Liver (tissue), 9 donors: ENCODE measurements around the gene RIMBP2. TPM values are rescaled to one million over a fixed set of nuclear protein-coding genes. Genes with fewer than 3 reads are reported as not detected.

ENCODE experiments used
- DNase-seq: peaks from one replicate; pipeline ENCODE4 v3.0.0-alpha.2; 2017; ENCODE audit warnings: low spot score
- H3K27ac ChIP-seq, 2 donors: one replicate each; pipeline ENCODE4 v1.7.0; 2013; ENCODE audit warnings: inconsistent platforms in 2 of 2, low read length in 2 of 2, control low read depth in 1 of 2, low read depth in 1 of 2, mild to moderate bottlenecking in 1 of 2
- H3K27me3 ChIP-seq, 4 donors: one replicate each; pipeline versions ENCODE4 v1.6.1 to v1.7.0; 2013; ENCODE audit warnings: low read length in 3 of 4, inconsistent platforms in 1 of 4, mild to moderate bottlenecking in 1 of 4, moderate library complexity in 1 of 4; ENCODE audit not compliant: control insufficient read depth in 4 of 4, insufficient read depth in 4 of 4
- H3K36me3 ChIP-seq, 4 donors: one replicate each; pipeline versions ENCODE4 v1.6.1 to v1.7.0; 2013; ENCODE audit warnings: low read length in 3 of 4, mild to moderate bottlenecking in 3 of 4, low read depth in 1 of 4, moderate library complexity in 1 of 4; ENCODE audit not compliant: control insufficient read depth in 4 of 4, insufficient read depth in 3 of 4
- H3K4me1 ChIP-seq, 4 donors: one replicate each; pipeline versions ENCODE4 v1.6.1 to v1.7.0; 2013; ENCODE audit warnings: low read length in 3 of 4, mild to moderate bottlenecking in 3 of 4, moderate library complexity in 1 of 4; ENCODE audit not compliant: control insufficient read depth in 4 of 4, insufficient read depth in 4 of 4
- H3K4me3 ChIP-seq, 3 donors: one replicate each; pipeline versions ENCODE4 v1.6.1 to v1.7.0; 2013; ENCODE audit warnings: low read length in 3 of 3, control low read depth in 1 of 3, low read depth in 1 of 3, mild to moderate bottlenecking in 1 of 3
- H3K9ac ChIP-seq, 2 donors: one replicate each; pipeline ENCODE4 v1.7.0; 2013; ENCODE audit warnings: low read length in 2 of 2, mild to moderate bottlenecking in 2 of 2, moderate library complexity in 2 of 2, control low read depth in 1 of 2, low read depth in 1 of 2
- H3K9me3 ChIP-seq, 4 donors: one replicate each; pipeline versions ENCODE4 v1.6.1 to v1.7.0; 2013; ENCODE audit warnings: low read length in 3 of 4; ENCODE audit not compliant: control insufficient read depth in 4 of 4
- ATF3 ChIP-seq: IDR thresholded peaks from 2 replicates; pipeline ENCODE4 v1.6.1; 2016; ENCODE audit warnings: antibody characterized with exemption
- CTCF ChIP-seq: fragments of 150-350 bp; IDR thresholded peaks from 2 replicates; pipeline ENCODE4 v1.5.1; 2017; ENCODE audit warnings: improper control_type of control experiment, low read depth, low read length; ENCODE audit not compliant: missing input control
- EGR1 ChIP-seq, 2 donors: IDR thresholded peaks; 2 replicates each; pipeline ENCODE4 v1.6.1; 2016 to 2018; ENCODE audit warnings: antibody characterized with exemption in 2 of 2, low read depth in 2 of 2
- FOXA1 ChIP-seq: IDR thresholded peaks from 2 replicates; pipeline ENCODE4 v1.6.1; 2016; ENCODE audit warnings: antibody characterized with exemption
- FOXA2 ChIP-seq: IDR thresholded peaks from 2 replicates; pipeline ENCODE4 v1.6.1; 2016; ENCODE audit warnings: antibody characterized with exemption
- GABPA ChIP-seq, 2 donors: IDR thresholded peaks in 1 of 2; conservative IDR thresholded peaks in 1 of 2; 2 replicates each; pipeline ENCODE4 v1.6.1; 2016; ENCODE audit warnings: antibody characterized with exemption in 2 of 2, mild to moderate bottlenecking in 1 of 2, moderate library complexity in 1 of 2
- HNF4A ChIP-seq, 2 donors: conservative IDR thresholded peaks; 2 replicates each; pipeline ENCODE4 v1.6.1; 2016; ENCODE audit warnings: antibody characterized with exemption in 2 of 2, mild to moderate bottlenecking in 2 of 2
- HNF4G ChIP-seq: IDR thresholded peaks from 2 replicates; pipeline ENCODE4 v1.6.1; 2016; ENCODE audit warnings: antibody characterized with exemption
- MAX ChIP-seq: IDR thresholded peaks from 2 replicates; pipeline ENCODE4 v1.6.1; 2016; ENCODE audit warnings: antibody characterized with exemption
- NR2F2 ChIP-seq: IDR thresholded peaks from 2 replicates; pipeline ENCODE4 v1.6.1; 2016; ENCODE audit warnings: antibody characterized with exemption
- RAD21 ChIP-seq, 2 donors: IDR thresholded peaks; 2 replicates each; pipeline ENCODE4 v1.6.1; 2016; ENCODE audit warnings: antibody characterized with exemption in 2 of 2, mild to moderate bottlenecking in 2 of 2
- REST ChIP-seq: IDR thresholded peaks from 2 replicates; pipeline ENCODE4 v1.6.1; 2016; ENCODE audit warnings: antibody characterized with exemption, mild to moderate bottlenecking
- RXRA ChIP-seq, 2 donors: IDR thresholded peaks; 2 replicates each; pipeline ENCODE4 v1.6.1; 2017 to 2018; ENCODE audit warnings: antibody characterized with exemption in 2 of 2, mild to moderate bottlenecking in 1 of 2
- SP1 ChIP-seq: IDR thresholded peaks from 2 replicates; pipeline ENCODE4 v1.6.1; 2018; ENCODE audit warnings: antibody characterized with exemption, mild to moderate bottlenecking
- TAF1 ChIP-seq: conservative IDR thresholded peaks from 2 replicates; pipeline ENCODE4 v1.6.1; 2016; ENCODE audit warnings: antibody characterized with exemption, mild to moderate bottlenecking
- YY1 ChIP-seq: IDR thresholded peaks from 2 replicates; pipeline ENCODE4 v1.6.1; 2016; ENCODE audit warnings: antibody characterized with exemption, mild to moderate bottlenecking
- ZBTB33 ChIP-seq: IDR thresholded peaks from 2 replicates; pipeline ENCODE4 v1.6.1; 2016; ENCODE audit warnings: antibody characterized with exemption
- WGBS: extraction: QIAGEN DNeasy Blood & Tissue Kit; methylation state at CpG from one replicate; pipeline ENCODE4 v1.1.7; 2013; 5-methylcytosine and 5-hydroxymethylcytosine counted together
- polyA plus RNA-seq, 2 donors: library from polyadenylated mRNA; stranded (reverse) in 1 of 2; unstranded in 1 of 2; fragments of 200-250 nt in 1 of 2; fragments of >200 nt in 1 of 2; fragmentation: Nextera tagmentation in 1 of 2; extraction: Ambion mirVana in 1 of 2; gene quantifications; one replicate each; pipeline versions ENCODE4 v1.2.1 to v1.2.3, GENCODE V29; 2013 to 2015
- total RNA-seq, 2 donors: library from RNA; depleted of rRNA; stranded (reverse); fragments of >200 nt; gene quantifications; one replicate each; pipeline ENCODE4 v1.2.3, GENCODE V29; 2014
- donor health status: healthy.
- donor health status: healthy.
- donor health status: healthy.
- donor health status: healthy.
- donor health status: healthy.

The RIMBP2 gene
- total and polyA plus RNA-seq, 4 donors = 0.01 to 0.17 (median 0.09) TPM; not detected in 1

GRCh38 chr12:130557201-130557600, 158.9 kb downstream of the RIMBP2 start:
- DNase-seq = no peak
- Histone ChIP-seq H3K9ac (no peak overlapping the region), H3K27me3 (no peaks in the 10 kb centered on the region), H3K4me1 (no peaks in the 10 kb centered on the region), H3K36me3 (no peaks in the 10 kb centered on the region), H3K9me3 (no peaks in the 10 kb centered on the region), H3K4me3 (no peak overlapping the region), H3K27ac (no peak overlapping the region)
- no peak for TF ChIP-seq FOXA1
- no peak for TF ChIP-seq MAX
- no peak for TF ChIP-seq ZBTB33
- TF ChIP-seq REST = no peak
- TF ChIP-seq YY1 = no peak
- TF ChIP-seq TAF1 = no peak
- no peak for TF ChIP-seq GABPA (IDR thresholded peaks at IDR 0.05 in 1 of 2, conservative IDR thresholded peaks at IDR 0.05 in 1 of 2)
- TF ChIP-seq RXRA (IDR thresholded peaks at IDR 0.05) = no peak
- no peak for TF ChIP-seq ATF3
- no peak for TF ChIP-seq HNF4A (conservative IDR thresholded peaks at IDR 0.05)
- TF ChIP-seq HNF4G = no peak
- TF ChIP-seq EGR1 (IDR thresholded peaks at IDR 0.05; ENCODE audit: low read depth in 2 of 2) = no peak
- TF ChIP-seq CTCF = no peak
- no peak for TF ChIP-seq SP1
- no peak for TF ChIP-seq FOXA2
- TF ChIP-seq NR2F2 = no peak
- 73% methylated on average over 9 of the region's 9 CpGs for WGBS

- DNase-seq = no peak
- H3K27me3 ChIP-seq = no peaks in the 10 kb centered on the region
- WGBS = 84% methylated on average over 8 of the region's 8 CpGs
- no peak overlapping the region for H3K4me3 ChIP-seq
- no peak overlapping the region for H3K27ac ChIP-seq
- H3K9me3 ChIP-seq = no peaks in the 10 kb centered on the region
- H3K9ac ChIP-seq = no peak overlapping the region
- no peaks in the 10 kb centered on the region for H3K36me3 ChIP-seq
- TF ChIP-seq RXRA (IDR thresholded peaks at IDR 0.05) (no peak), RAD21 (IDR thresholded peaks at IDR 0.05) (no peak), SP1 (no peak), EGR1 (IDR thresholded peaks at IDR 0.05; ENCODE audit: low read depth in 2 of 2) (no peak), TAF1 (no peak), GABPA (IDR thresholded peaks at IDR 0.05 in 1 of 2, conservative IDR thresholded peaks at IDR 0.05 in 1 of 2) (no peak), CTCF (no peak), ZBTB33 (no peak), HNF4A (conservative IDR thresholded peaks at IDR 0.05) (no peak), ATF3 (no peak), YY1 (no peak), MAX (no peak), HNF4G (no peak), NR2F2 (no peak)
- no peaks in the 10 kb centered on the region for H3K4me1 ChIP-seq
Measured at GRCh38 chr12:130556486-130557055, 159.5 kb downstream of the RIMBP2 start.
